ENCODE data around the gene TBL1X.

- TF ChIP-seq POLR2A (IDR thresholded peaks at IDR 0.05): no peak
- TF ChIP-seq CTCF (IDR thresholded peaks at IDR 0.05): no peak
- TF ChIP-seq POLR2AphosphoS5 (IDR thresholded peaks at IDR 0.05): no peak
Observed at GRCh38 chrX:9770319-9770718, 305.5 kb downstream of the TBL1X start.
